Smooth muscle cell (in vitro differentiated cells): ENCODE results near the gene SLC25A15. TPM values are rescaled to one million over a fixed set of nuclear protein-coding genes. Genes with fewer than 3 reads are reported as not detected.
A peak's percentile ranks its signal among the peaks of the same experiment; 100 is the strongest.

Experiments used
- DNase-seq: peaks from one replicate; lab custom pipeline; 2025; ENCODE audit not compliant: unreplicated experiment; lab: John Stamatoyannopoulos, UW
- H2AFZ ChIP-seq: fragments of 200-600 bp; sonication (generic); 2 replicates; pipeline ENCODE4 v1.6.0; 2016; ENCODE audit warnings: antibody characterized with exemption, low read depth, mild to moderate bottlenecking
- H3F3A ChIP-seq: fragments of 200-600 bp; sonication (generic); 2 replicates; pipeline ENCODE4 v1.6.0; 2017; ENCODE audit warnings: antibody characterized with exemption, low read depth
- H3K27ac ChIP-seq: fragments of 200-600 bp; sonication (generic); 2 replicates; pipeline ENCODE4 v1.5.1; 2016; ENCODE audit warnings: low read depth, mild to moderate bottlenecking
- H3K27me3 ChIP-seq: fragments of 200-600 bp; sonication (generic); 2 replicates; pipeline ENCODE4 v1.6.1; 2016; ENCODE audit warnings: low read depth, mild to moderate bottlenecking
- H3K36me3 ChIP-seq: fragments of 200-600 bp; sonication (generic); 2 replicates; pipeline ENCODE4 v1.5.1; 2016; ENCODE audit warnings: low read depth
- H3K4me1 ChIP-seq: fragments of 200-600 bp; sonication (generic); 2 replicates; pipeline ENCODE4 v1.5.1; 2016; ENCODE audit warnings: low read depth
- H3K4me2 ChIP-seq: fragments of 200-600 bp; sonication (generic); 2 replicates; pipeline ENCODE4 v1.6.0; 2016; ENCODE audit warnings: mild to moderate bottlenecking
- H3K4me3 ChIP-seq: fragments of 200-600 bp; sonication (generic); 2 replicates; pipeline ENCODE4 v1.5.1; 2016; ENCODE audit warnings: mild to moderate bottlenecking
- H3K79me2 ChIP-seq: fragments of 200-600 bp; sonication (generic); 2 replicates; pipeline ENCODE4 v1.6.0; 2016; ENCODE audit warnings: low read depth, mild to moderate bottlenecking
- H3K9ac ChIP-seq: fragments of 200-600 bp; sonication (generic); 2 replicates; pipeline ENCODE4 v1.6.0; 2016; ENCODE audit warnings: low read depth
- H3K9me3 ChIP-seq: fragments of 200-600 bp; sonication (generic); replicated peaks from 2 replicates; pipeline ENCODE4 v1.5.1; 2016; ENCODE audit warnings: low read depth
- H4K20me1 ChIP-seq: fragments of 200-600 bp; sonication (generic); 2 replicates; pipeline ENCODE4 v1.6.0; 2016; ENCODE audit warnings: low read depth
- WGBS: methylation state at CpG from one replicate; pipeline ENCODE4 v1.1.7; 2016; ENCODE audit warnings: low lambda C conversion rate; 5-methylcytosine and 5-hydroxymethylcytosine counted together
- polyA plus RNA-seq: library from polyadenylated mRNA; unstranded; fragments of >200 nt; fragmentation: Nextera tagmentation; extraction: Ambion mirVana; gene quantifications from 2 replicates; pipeline ENCODE4 v1.2.1, GENCODE V29; 2016
- total RNA-seq: library from RNA; depleted of rRNA; stranded (reverse); fragments of >200 nt; gene quantifications from 2 replicates; pipeline ENCODE4 v1.2.3, GENCODE V29; 2014
- TF ChIP-seq, protein P1 (sequence below): fragments of 200-600 bp; sonication (generic); IDR thresholded peaks from 2 replicates; pipeline ENCODE4 v1.5.1; 2017; ENCODE audit warnings: borderline replicate concordance, mild to moderate bottlenecking, antibody characterized with exemption; ENCODE audit not compliant: insufficient read depth, poor library complexity, severe bottlenecking

The SLC25A15 gene
- total RNA-seq (11.1 and 13.6 TPM in 2 replicates), polyA plus RNA-seq (4.1 and 6.3 TPM in 2 replicates)

DNA sequence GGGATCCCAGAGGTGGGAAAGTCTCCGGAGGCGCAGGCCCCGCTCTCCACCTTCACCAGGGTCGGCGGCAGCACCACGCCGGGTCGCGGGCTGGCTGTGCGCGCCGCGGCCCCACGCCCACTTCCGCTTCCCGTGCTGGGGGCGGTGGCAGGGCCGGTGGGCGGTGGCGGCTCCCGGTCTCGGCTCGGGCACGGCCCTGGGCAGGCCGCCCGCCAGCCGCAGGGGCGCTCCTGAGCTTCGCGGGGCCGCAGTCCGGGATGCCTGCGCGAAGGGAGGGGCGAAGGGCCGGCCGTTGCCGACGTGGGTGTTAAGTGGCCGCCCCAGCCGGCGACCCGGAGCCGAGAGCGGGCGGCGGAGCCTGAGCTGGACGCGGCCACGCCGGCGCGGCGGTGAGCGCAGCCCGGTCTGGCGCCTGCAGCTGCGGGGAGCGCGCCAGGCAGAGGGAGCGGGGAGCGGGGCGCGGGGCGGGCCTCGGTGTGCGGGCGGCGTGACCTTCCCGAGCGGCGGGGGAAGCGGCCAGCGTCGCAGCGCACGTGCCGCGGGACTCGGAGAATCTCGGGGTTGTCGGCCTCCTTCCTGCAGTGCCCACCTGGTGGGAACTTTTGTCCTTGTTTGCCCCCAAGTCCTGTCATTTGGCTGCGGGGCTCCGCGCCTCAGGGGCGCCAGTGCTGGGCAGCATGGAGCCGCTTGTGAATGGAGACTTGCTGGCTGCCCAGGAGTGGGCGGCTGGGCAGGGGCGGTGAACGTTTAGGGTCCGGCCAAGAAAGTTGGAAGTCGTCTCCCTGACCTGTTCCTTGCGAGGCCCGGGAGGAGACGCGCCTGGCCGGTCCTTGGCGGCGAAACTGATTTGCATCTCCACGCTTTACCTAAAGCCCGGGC, at the start of gene SLC25A15:
SLC25A15 (plus strand) TSS at position 337 of the 879 bp plus-strand sequence. CDS start 3,616 bp downstream, outside the sequence.
- no peaks in the 10 kb centered on the region for H3K27me3 ChIP-seq
- H4K20me1 ChIP-seq, result no peaks in the 10 kb centered on the region
- under 1% methylated on average over 52 of the region's 101 CpGs for WGBS
- peak within 1 kb of the TSS; percentile 89 for H3K4me3 ChIP-seq
- peaks cover 7% of the 10 kb centered on the region for H3K79me2 ChIP-seq
- peak within 1 kb of the TSS; percentile 38 for H3K27ac ChIP-seq
- peak within 1 kb of the TSS; percentile 66 for H3K9ac ChIP-seq
- peak within 1 kb of the TSS; percentile 95 for H3K4me2 ChIP-seq
- H3F3A ChIP-seq, result no peaks in the 10 kb centered on the region
- peak within 1 kb of the TSS; percentile 96 for H2AFZ ChIP-seq
- H3K36me3 ChIP-seq, result no peaks in the 10 kb centered on the region
- TF ChIP-seq, protein P1, sequence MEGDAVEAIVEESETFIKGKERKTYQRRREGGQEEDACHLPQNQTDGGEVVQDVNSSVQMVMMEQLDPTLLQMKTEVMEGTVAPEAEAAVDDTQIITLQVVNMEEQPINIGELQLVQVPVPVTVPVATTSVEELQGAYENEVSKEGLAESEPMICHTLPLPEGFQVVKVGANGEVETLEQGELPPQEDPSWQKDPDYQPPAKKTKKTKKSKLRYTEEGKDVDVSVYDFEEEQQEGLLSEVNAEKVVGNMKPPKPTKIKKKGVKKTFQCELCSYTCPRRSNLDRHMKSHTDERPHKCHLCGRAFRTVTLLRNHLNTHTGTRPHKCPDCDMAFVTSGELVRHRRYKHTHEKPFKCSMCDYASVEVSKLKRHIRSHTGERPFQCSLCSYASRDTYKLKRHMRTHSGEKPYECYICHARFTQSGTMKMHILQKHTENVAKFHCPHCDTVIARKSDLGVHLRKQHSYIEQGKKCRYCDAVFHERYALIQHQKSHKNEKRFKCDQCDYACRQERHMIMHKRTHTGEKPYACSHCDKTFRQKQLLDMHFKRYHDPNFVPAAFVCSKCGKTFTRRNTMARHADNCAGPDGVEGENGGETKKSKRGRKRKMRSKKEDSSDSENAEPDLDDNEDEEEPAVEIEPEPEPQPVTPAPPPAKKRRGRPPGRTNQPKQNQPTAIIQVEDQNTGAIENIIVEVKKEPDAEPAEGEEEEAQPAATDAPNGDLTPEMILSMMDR, result no peak
- H3K9me3 ChIP-seq, result no peaks in the 10 kb centered on the region
- peak; percentile 49 for DNase-seq
- H3K4me1 ChIP-seq, result no peaks in the 10 kb centered on the region

DNA sequence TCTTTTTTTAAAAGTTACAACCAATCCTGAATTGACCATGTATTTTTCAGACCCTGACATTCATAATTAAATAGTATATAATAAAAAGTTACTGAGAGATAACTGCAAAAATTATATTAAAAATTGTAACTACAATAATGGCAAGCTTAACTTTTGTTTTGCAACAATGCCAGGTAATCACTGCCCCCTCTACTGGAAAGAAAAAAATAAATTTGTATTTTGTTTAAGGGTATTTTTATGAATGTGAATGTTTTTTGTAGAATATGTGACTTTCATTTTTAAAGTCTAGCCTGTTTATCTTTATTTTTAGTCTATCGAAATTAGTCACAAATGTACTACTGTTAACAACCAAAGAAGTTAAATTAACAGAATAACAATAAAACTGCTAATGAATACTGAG, 40.1 kb upstream of the SLC25A15 start:
- H2AFZ ChIP-seq, result no peak overlapping the region
- no peaks in the 10 kb centered on the region for H3K27me3 ChIP-seq
- no peak overlapping the region for H3K4me2 ChIP-seq
- H3K4me3 ChIP-seq, result no peak overlapping the region
- DNase-seq, result no peak
- WGBS, result 91% methylated on average over 1 of the region's 1 CpG
- H3K79me2 ChIP-seq, result no peaks in the 10 kb centered on the region
- no peak overlapping the region for H3K27ac ChIP-seq
- H4K20me1 ChIP-seq, result no peaks in the 10 kb centered on the region
- no peaks in the 10 kb centered on the region for H3F3A ChIP-seq
- H3K4me1 ChIP-seq, result no peaks in the 10 kb centered on the region
- H3K36me3 ChIP-seq, result peaks cover 5% of the 10 kb centered on the region
- no peaks in the 10 kb centered on the region for H3K9me3 ChIP-seq
- TF ChIP-seq, protein P1, result peak; percentile 21
- H3K9ac ChIP-seq, result no peak overlapping the region

DNA sequence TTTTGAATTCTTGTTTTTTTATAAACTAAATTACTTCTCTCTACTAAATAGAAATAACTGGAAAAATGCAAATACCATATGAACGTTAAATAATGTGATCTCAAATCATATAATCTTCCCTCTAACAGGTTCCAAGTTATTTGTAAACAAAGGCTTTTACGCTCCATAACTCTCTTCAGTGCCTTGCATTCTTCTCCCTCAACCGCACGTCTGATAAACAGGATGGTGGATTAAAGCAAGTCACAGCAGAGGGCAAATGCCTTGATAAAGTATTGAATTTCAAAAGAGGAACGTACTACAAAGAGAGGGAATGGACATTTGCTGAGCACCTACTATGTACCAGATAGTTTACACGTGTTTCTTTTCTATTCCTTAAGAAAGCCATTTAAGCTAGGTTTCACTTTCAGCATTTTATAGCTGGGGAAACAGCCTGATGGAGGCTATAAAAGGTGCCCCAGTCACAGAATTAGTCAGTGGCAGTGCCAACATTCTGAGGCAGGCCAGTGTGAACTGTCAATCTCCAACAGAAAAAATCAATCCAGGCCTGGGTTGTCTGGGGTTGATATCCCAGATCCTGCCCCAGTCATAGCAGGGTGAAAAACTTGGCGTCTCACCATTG, 34.2 kb upstream of the SLC25A15 start:
- Histone ChIP-seq H3K9me3 (no peaks in the 10 kb centered on the region), H3K27me3 (no peaks in the 10 kb centered on the region)
- 83% methylated on average over 7 of the region's 7 CpGs for WGBS

More for the DNA sequence above, 34.2 kb upstream of the SLC25A15 start:
- Histone ChIP-seq H2AFZ (no peak overlapping the region), H3F3A (no peaks in the 10 kb centered on the region), H3K4me1 (no peaks in the 10 kb centered on the region), H3K4me3 (no peak overlapping the region), H3K79me2 (no peaks in the 10 kb centered on the region), H3K4me2 (no peak overlapping the region), H4K20me1 (no peaks in the 10 kb centered on the region), H3K36me3 (peaks cover 11% of the 10 kb centered on the region), H3K9ac (no peak overlapping the region), H3K27ac (no peak overlapping the region)
- no peak for DNase-seq
- TF ChIP-seq, protein P1, result no peak
